Lower leg skin (tissue), 3 donors: Measurements from ENCODE around the gene SHISA4.

Experiments used
- CTCF ChIP-seq, 3 donors: fragments of 450-650 bp; IDR thresholded peaks; one replicate each; pipeline ENCODE4 v1.5.1; 2016; ENCODE audit warnings: antibody characterized with exemption in 3 of 3, mild to moderate bottlenecking in 3 of 3, moderate library complexity in 2 of 3
- POLR2A ChIP-seq, 2 donors: fragments of 450-650 bp; IDR thresholded peaks; one replicate each; pipeline ENCODE4 v1.6.1; 2016 to 2017; ENCODE audit warnings: antibody characterized with exemption in 2 of 2, mild to moderate bottlenecking in 1 of 2, moderate library complexity in 1 of 2

GRCh38 chr1:201939574-201939973, 50.9 kb downstream of the SHISA4 start:
- TF ChIP-seq CTCF (IDR thresholded peaks at IDR 0.05) (no peak), POLR2A (IDR thresholded peaks at IDR 0.05) (no peak)
